ENCODE results near the gene PTPRM.
A peak's percentile ranks its signal among the peaks of the same experiment; 100 is the strongest.
"Not testable (repeated sequence)": the region's sequence is repeated elsewhere in the genome, so short reads cannot be mapped to it uniquely, and the experiment has no call there.

The PTPRM gene

DNA sequence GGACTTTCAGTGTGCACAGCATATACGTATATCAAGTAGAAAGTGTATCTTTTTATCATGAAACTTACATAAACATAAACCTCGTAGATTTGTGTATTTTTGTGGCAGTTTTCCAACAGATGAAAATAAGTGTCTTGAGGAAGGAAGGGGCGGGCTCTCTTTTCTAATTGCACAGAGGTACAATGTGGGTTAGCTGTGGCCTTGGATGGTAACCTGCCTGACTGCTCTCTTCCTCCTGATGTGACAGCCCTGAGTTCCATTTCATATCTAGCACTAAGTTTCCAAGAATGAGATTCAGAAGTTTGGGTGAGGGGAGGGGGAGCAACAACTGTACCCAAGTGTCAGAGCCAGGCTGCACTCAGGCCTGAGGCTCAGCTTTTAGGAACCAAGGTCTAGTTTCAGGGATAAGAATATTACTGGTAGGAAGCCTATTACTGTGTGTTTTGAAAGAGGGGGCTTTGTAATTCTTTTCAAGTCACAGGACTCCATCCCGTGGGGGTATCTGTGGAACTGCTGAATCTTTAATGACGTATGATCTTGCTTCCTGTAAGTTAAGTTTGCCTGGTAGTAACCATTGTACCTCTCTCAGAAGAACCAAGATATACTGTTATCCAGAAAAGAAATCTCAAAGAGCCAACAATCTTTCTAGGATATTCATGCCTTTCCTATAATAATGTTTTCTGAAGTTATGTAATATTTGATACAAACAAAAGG is 483.7 kb downstream of the PTPRM start:
- DNase-seq (ENCODE audit: low spot score): peak; percentile 6

- no peak for DNase-seq (ENCODE audit: low spot score)
Measured at GRCh38 chr18:8051453-8051852, 484.3 kb downstream of the PTPRM start.

- DNase-seq (ENCODE audit: low spot score): peak; percentile 41
Measured at GRCh38 chr18:8052237-8052701, 485.2 kb downstream of the PTPRM start.

GRCh38 chr18:8056723-8057122 is 489.6 kb downstream of the PTPRM start:
- no peak for DNase-seq (ENCODE audit: low spot score)

- DNase-seq (ENCODE audit: low spot score): not testable (repeated sequence)
Measured at GRCh38 chr18:8063152-8063551, 496.0 kb downstream of the PTPRM start.

GRCh38 chr18:8063733-8064132 is 496.6 kb downstream of the PTPRM start:
- no peak for DNase-seq (ENCODE audit: low spot score)

- no peak for DNase-seq (ENCODE audit: low spot score)
Measured at GRCh38 chr18:8065284-8065683, 498.2 kb downstream of the PTPRM start.

- no peak for DNase-seq (ENCODE audit: low spot score)
Measured at GRCh38 chr18:8065773-8066172, 498.7 kb downstream of the PTPRM start.

DNA sequence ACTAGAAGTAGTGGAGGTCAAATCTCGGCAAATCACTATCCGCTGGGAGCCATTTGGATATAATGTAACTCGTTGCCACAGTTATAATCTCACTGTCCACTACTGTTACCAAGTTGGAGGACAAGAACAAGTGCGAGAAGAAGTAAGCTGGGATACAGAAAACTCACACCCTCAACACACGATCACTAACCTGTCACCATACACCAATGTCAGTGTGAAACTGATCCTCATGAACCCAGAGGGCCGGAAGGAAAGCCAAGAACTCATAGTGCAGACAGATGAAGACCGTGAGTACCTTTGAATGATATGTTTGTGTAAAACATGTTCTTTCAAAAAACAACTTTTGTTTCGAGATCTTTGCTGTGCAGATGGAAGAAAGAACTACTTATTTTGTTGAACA is 502.6 kb downstream of the PTPRM start:
- no peak for DNase-seq (ENCODE audit: low spot score)

DNA sequence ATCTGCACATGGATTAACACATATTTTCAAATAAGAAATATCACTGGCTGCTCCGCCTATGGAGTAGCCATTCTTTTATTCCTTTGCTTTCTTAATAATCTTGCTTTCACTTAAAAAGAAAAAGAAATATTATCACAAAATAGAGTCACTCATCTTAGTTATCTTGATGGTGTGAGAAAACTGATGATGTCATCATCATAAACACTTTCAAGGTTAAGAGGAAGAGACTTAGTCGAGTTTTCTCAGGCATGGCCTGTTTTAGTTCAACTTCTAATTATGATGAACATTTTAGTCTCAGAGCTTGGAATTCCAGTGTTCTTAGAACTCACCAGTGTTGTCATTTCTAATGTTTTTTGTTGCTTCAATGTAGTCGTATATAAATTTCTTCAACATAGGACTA is 506.1 kb downstream of the PTPRM start:
- DNase-seq (ENCODE audit: low spot score): no peak

- DNase-seq (ENCODE audit: low spot score): no peak
Measured at GRCh38 chr18:8080092-8080491, 513.0 kb downstream of the PTPRM start.

GRCh38 chr18:8081267-8081666 is 514.2 kb downstream of the PTPRM start:
- no peak for DNase-seq (ENCODE audit: low spot score)

DNA sequence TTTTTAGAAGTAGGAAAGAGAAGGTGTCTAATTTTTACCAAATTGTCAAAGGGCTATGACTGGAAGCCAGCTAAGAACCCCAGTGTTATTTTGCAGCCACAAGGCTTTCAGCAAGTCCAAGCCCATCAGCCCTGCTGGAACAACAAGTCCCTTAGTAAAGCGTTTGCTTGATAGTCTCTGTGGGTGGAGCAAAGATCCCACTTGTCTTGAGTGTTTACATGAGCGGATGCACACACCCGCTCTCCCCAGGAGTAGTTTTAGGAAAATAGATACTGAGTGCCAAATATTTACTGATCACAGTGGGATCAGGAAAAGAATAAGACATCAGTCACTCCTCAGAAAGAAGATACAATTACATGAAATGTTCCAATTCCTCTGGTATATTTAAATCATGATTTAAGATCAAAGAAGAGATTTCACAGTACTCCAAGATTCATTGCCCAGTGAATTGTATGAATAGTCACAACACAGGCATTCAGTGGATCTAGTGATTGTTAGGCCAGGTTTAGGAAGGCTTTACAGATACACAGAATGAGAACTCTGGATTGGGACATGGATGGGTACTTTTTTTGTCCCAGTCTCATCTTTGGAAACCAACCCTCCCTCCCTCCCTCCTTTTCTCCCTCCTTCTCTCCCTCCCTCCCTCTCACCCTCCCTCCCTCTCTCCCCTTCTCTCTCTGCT is 514.9 kb downstream of the PTPRM start:
- no peak for DNase-seq (ENCODE audit: low spot score)

DNA sequence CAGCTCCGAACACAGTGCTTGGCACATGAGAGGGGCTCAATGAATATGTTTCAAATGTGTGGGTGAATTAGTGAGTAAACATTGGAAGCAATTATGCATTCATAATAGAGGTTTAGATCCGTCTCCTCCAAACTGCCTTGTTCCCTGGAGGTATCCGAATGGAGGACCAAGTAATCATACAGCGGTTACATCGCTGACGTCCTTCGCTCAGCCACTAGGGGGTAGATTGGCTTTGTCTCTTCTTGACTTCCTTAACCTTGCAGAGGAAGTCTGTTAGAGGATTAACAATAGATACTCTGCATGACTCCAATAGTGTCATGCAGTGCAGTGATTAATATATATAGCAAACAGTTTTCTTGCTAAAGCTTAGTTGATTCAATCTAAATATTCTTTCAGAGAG is 517.0 kb downstream of the PTPRM start:
- DNase-seq (ENCODE audit: low spot score): no peak

DNA sequence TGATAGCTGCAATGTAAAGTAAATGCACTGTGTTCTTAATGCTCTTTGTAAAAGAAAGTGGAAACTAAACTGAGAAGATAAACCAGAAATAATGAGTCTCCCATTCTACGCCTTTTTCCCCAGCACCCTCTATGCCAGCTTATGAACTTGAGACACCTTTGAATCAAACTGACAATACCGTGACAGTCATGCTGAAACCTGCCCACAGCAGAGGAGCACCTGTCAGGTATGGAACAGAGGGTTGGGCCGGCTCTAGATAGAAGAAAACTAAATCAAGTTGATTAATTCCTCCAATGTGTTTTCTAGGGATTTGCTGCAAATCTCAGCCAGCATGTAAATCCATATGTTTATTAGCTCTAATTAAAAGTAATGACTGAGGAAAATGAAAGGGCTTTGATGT is 521.5 kb downstream of the PTPRM start:
- no peak for DNase-seq (ENCODE audit: low spot score)

GRCh38 chr18:8091035-8091434 is 523.9 kb downstream of the PTPRM start:
- DNase-seq (ENCODE audit: low spot score): no peak

DNA sequence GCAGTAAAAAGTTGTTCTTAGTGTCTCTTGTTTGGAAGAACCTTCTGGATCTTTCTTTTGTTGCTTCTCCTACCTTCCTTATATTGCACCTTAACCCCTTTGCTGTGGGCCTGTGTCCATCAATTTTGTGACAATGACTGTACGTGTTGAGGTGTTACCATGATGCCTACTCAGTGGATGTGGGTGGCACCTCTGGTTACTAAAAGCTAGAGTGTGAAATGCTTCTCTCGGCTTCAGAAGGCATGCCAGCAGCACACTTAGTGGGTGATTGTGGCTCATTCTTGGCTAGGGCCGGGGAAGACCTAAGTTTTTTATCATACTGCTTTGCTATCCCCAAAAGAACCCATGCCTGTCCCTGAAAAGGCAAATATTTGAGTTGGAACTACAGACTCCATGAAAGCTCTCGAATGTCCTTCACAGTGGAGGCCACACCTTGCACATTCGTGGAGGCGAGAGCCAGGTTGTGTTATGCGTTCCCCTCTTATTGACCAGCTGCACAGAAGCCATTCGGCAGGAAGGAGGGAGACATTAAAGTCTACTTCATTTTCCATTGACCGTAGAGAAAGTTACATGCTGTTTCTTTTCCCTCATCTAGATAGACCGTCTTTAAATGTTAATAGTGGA is 528.9 kb downstream of the PTPRM start:
- no peak for DNase-seq (ENCODE audit: low spot score)

DNA sequence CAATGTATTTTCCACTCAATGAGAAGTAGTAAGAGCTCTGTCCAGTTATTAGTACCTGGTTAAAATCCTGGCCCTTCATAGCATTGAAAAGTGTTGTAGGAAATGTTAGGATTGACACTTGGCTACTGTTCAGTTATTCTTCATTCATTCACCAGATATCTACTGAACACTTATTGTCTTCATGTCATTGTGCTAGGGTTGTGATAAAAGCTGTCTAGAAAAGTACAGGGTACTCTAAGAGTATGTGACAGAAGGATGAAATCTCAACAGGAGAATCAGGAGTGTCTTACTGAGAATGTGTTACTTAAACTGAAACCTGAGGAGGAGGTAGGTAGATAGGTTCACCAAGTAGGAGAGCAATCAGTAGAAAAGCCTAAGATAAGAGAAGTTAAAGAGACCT is 530.3 kb downstream of the PTPRM start:
- no peak for DNase-seq (ENCODE audit: low spot score)

DNA sequence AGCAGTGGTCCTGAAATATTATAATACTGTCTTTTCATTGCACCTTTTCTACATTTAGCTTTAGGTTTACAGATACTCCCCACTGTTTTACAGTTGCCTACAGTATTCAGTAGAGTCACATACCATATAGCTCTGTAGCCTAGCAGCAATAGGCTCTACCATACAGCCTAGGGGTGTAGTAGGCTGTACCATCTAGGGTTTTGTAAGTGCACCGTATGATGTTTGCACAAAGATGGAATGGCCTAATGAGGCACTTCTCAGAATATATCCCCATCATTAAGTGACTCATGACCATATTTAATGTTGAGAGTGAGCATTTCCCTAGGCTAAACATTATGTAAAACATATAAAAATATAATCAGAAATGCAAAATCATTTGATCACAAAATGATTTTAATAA is 530.8 kb downstream of the PTPRM start:
- no peak for DNase-seq (ENCODE audit: low spot score)

GRCh38 chr18:8106603-8107002 is 539.5 kb downstream of the PTPRM start:
- no peak for DNase-seq (ENCODE audit: low spot score)

DNA sequence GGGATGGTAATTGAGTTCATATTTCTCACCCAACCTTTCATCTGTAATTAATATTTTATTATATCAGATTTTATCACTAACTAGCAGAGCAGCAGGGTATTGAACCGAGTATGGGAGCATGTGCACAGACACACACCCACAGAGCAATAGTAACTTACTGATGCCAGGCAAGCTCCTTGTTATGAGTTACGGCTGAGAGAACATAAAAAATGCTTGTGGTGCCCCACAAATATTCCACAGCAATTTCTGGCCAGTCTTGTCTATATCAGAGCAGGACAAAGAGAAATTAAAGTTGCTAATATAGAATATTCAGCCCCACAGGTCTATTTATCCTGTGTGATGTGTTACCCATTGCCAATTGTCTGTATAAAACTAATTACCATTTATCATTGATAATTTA is 540.3 kb downstream of the PTPRM start:
- DNase-seq (ENCODE audit: low spot score): no peak

GRCh38 chr18:8114480-8114879 is 547.4 kb downstream of the PTPRM start:
- no peak for DNase-seq (ENCODE audit: low spot score)

DNA sequence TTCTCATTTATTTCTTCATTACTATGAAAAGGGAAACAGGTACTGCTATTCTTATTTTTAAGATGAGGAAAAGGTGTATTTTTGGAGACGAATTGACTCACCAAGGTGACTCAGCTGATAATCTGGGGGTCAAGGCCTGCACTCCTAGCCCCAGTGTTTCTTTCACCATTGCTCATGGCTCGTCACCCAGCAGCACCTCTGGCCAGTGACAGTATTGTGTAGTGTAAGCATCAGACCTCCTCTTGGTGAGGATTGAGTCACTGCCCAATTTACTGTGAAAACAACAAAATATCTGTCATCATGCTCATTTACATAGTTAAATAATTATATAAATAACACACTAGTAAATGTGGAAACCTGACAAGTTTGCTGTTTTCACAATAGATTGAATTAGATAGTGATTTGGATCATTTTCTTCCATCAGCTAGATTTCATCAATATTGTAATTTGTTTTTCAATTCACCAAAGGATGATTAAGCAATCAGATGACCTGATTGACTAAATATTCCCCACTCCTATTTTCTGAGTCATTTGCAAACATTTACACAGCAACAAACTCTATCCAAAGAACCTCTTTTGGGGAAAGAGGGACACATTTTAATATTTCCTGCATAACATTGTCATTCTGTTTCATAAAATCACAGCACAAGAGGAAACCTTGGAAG is 549.4 kb downstream of the PTPRM start:
- DNase-seq (ENCODE audit: low spot score): no peak
